Endothelial cell (in vitro differentiated cells): ENCODE data around the gene BRI3. TPM values are rescaled to one million over a fixed set of nuclear protein-coding genes. Genes with fewer than 3 reads are reported as not detected.

Experiments
- DNase-seq: peaks from one replicate; pipeline ENCODE4 v3.0.0; 2021; ENCODE audit warnings: low spot score
- H3K27ac Mint-ChIP-seq: one replicate; pipeline ENCODE4 v1.8.0; 2021; ENCODE audit warnings: mixed read lengths, inconsistent platforms; ENCODE audit not compliant: unreplicated experiment
- H3K27me3 Mint-ChIP-seq: one replicate; pipeline ENCODE4 v1.8.0; 2021; ENCODE audit warnings: mild to moderate bottlenecking, moderate library complexity, mixed read lengths, inconsistent platforms; ENCODE audit not compliant: unreplicated experiment
- H3K36me3 Mint-ChIP-seq: one replicate; pipeline ENCODE4 v1.8.0; 2021; ENCODE audit warnings: mild to moderate bottlenecking, low read depth, mixed read lengths, inconsistent platforms; ENCODE audit not compliant: unreplicated experiment
- H3K4me1 Mint-ChIP-seq: one replicate; pipeline ENCODE4 v1.8.0; 2021; ENCODE audit warnings: mild to moderate bottlenecking, mixed read lengths, inconsistent platforms; ENCODE audit not compliant: unreplicated experiment
- H3K4me3 Mint-ChIP-seq: one replicate; pipeline ENCODE4 v1.8.0; 2021; ENCODE audit warnings: mild to moderate bottlenecking, mixed read lengths, inconsistent platforms; ENCODE audit not compliant: unreplicated experiment
- H3K9me3 Mint-ChIP-seq: one replicate; pipeline ENCODE4 v1.8.0; 2021; ENCODE audit warnings: mixed read lengths, inconsistent platforms; ENCODE audit not compliant: unreplicated experiment
- CTCF ChIP-seq: fragments of 200-600 bp; sonication (generic); IDR thresholded peaks from one replicate; pipeline ENCODE4 v1.5.0; 2021; ENCODE audit warnings: antibody characterized with exemption; ENCODE audit not compliant: unreplicated experiment
- total RNA-seq: library from RNA; stranded (reverse); fragmentation: NEBNext Ultra II Directional; extraction: Animal tissue kit (Norgen Biotek cat#: 25700); gene quantifications from one replicate; pipeline ENCODE4 v1.2.1, GENCODE V29; 2021; ENCODE audit not compliant: unreplicated experiment

BRI3 gene
- total RNA-seq, 1 donor from 2014 or later: 300 TPM

DNA sequence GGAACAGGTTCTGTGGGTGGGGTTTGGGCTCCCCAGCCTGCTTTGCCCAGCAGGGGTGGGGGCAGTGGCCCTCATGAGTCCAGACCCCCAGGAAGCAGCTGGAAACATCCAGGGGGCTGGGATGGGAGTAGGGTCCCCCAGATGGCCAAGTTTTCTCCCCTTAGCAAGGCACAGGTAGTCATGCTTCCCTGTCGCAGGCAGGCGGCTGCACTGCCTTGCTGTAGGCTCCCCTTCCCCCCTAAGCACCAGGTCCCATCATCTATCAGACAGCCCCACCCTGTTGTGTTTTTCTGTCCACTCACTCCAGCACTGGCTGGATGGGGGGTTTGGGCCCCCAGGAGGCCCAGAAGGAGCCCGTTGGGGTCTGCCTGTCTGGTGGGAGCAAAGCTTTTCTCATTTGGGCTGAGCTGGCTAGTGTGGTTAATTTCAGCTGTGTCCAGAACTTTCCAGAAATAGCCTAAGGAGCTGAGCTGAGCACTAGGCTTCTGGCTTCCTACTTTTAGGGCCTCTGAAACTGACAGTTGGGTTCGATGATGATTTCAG lies 7.9 kb downstream of the BRI3 start:
- Mint-ChIP-seq H3K4me1 (peaks cover 25% of the 10 kb centered on the region), H3K36me3 (peaks cover 5% of the 10 kb centered on the region), H3K9me3 (no peaks in the 10 kb centered on the region), H3K27ac (no peak overlapping the region), H3K4me3 (no peak overlapping the region), H3K27me3 (peaks cover 4% of the 10 kb centered on the region)
- TF ChIP-seq CTCF: no peak
- no peak for DNase-seq

- H3K27me3 Mint-ChIP-seq: peaks cover 4% of the 10 kb centered on the region
- H3K4me1 Mint-ChIP-seq: peaks cover 21% of the 10 kb centered on the region
- DNase-seq: no peak
- H3K9me3 Mint-ChIP-seq: no peaks in the 10 kb centered on the region
- H3K4me3 Mint-ChIP-seq: no peak overlapping the region
- H3K36me3 Mint-ChIP-seq: peaks cover 3% of the 10 kb centered on the region
- no peak for TF ChIP-seq CTCF
- H3K27ac Mint-ChIP-seq: no peak overlapping the region
These were observed 10.2 kb downstream of the BRI3 start for GRCh38 chr7:98291717-98292116.

DNA sequence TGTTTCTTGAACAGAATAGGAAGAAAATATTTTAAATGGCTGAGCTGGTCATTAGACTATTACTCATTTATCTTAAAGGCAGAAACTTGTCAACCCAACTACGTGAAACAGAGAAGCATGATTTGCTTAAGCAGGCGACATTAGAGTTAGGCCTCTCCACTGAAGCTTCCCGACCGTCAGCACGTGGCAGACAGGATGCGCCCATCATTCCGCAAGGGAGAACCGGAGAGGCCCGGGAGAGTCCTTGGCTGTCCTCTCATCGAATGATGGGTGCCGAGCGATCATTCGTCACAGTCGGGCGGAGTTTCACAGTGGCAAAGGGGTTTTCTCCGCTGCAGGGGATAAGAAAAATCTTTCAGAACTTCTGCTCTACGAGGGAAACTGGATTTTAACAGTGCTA lies 11.8 kb downstream of the BRI3 start:
- Mint-ChIP-seq H3K27ac (no peak overlapping the region), H3K4me1 (peaks cover 18% of the 10 kb centered on the region)

DNA sequence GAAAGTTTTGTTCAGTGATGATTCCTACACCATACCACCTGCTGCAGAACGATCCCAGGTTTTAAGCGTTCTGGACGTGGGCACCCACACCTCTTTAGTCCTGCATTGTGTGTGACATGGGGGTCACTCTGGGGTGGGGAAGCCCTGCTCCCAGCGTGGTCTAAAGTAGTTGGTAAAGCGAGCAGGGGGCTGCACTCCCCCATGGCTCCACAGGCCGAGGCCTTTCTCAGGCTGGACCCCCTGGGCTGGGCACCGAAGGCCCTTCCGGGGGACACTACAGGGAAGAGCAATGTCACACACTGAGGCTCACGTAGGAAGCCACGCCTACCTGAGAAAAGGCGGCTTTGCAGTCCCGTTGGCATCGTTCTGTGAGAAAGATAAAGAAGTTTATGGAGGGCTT lies 12.3 kb downstream of the BRI3 start:
- H3K36me3 Mint-ChIP-seq: peaks cover 5% of the 10 kb centered on the region

More for the DNA sequence above, 11.8 kb downstream of the BRI3 start:
- no peaks in the 10 kb centered on the region for H3K9me3 Mint-ChIP-seq
- no peak overlapping the region for H3K4me3 Mint-ChIP-seq
- no peak for TF ChIP-seq CTCF
- peaks cover 4% of the 10 kb centered on the region for H3K27me3 Mint-ChIP-seq
- peaks cover 8% of the 10 kb centered on the region for H3K36me3 Mint-ChIP-seq
- DNase-seq: no peak

GRCh38 chr7:98294326-98294725 lies 12.8 kb downstream of the BRI3 start:
- H3K27ac Mint-ChIP-seq: peak overlapping the region; percentile 80

More for the DNA sequence above, 12.3 kb downstream of the BRI3 start:
- peaks cover 2% of the 10 kb centered on the region for H3K27me3 Mint-ChIP-seq
- no peak for TF ChIP-seq CTCF
- peaks cover 15% of the 10 kb centered on the region for H3K4me1 Mint-ChIP-seq
- no peak for DNase-seq
- H3K4me3 Mint-ChIP-seq: peak overlapping the region; percentile 31
- no peaks in the 10 kb centered on the region for H3K9me3 Mint-ChIP-seq
- no peak overlapping the region for H3K27ac Mint-ChIP-seq

More at GRCh38 chr7:98294326-98294725, 12.8 kb downstream of the BRI3 start:
- no peaks in the 10 kb centered on the region for H3K9me3 Mint-ChIP-seq
- H3K36me3 Mint-ChIP-seq: peaks cover 5% of the 10 kb centered on the region
- no peak for DNase-seq
- peak overlapping the region; percentile 42 for H3K4me3 Mint-ChIP-seq
- H3K4me1 Mint-ChIP-seq: peaks cover 15% of the 10 kb centered on the region
- H3K27me3 Mint-ChIP-seq: peaks cover 2% of the 10 kb centered on the region
- no peak for TF ChIP-seq CTCF
